ENCODE data around the gene FAM114A2.

- TF ChIP-seq EP300 (conservative IDR thresholded peaks at IDR 0.05; ENCODE audit: poor library complexity, severe bottlenecking) (no peak), CTCF (IDR thresholded peaks at IDR 0.05; ENCODE audit: poor library complexity, severe bottlenecking) (no peak), EZH2 (IDR thresholded peaks at IDR 0.05; ENCODE audit: borderline replicate concordance, insufficient read depth, low read length, poor library complexity, severe bottlenecking) (no peak), RAD21 (conservative IDR thresholded peaks at IDR 0.05) (no peak), POLR2AphosphoS5 (IDR thresholded peaks at IDR 0.05) (no peak)
Measured at GRCh38 chr5:153952893-153953292, 85.8 kb downstream of the FAM114A2 start.
